Ovary (tissue), 9 donors: ENCODE measurements around the gene SORL1. TPM values are rescaled to one million over a fixed set of nuclear protein-coding genes. Genes with fewer than 3 reads are reported as not detected.

Experiments used
- DNase-seq, 5 donors: peaks; one replicate each; pipeline ENCODE4 v3.0.0-alpha.2; 2019 to 2020
- H3K27ac ChIP-seq, 2 donors: fragments of 200-600 bp; one replicate each; pipeline versions ENCODE4 v1.5.1 to v1.8.0; 2019 to 2022
- H3K27me3 ChIP-seq: fragments of 200-600 bp; one replicate; pipeline ENCODE4 v1.8.0; 2022
- H3K36me3 ChIP-seq: fragments of 200-600 bp; sonication (generic); one replicate; pipeline ENCODE4 v1.5.1; 2019
- H3K4me1 ChIP-seq: one replicate; pipeline ENCODE4 v1.8.1; 2013; ENCODE audit warnings: mild to moderate bottlenecking, moderate library complexity; ENCODE audit not compliant: insufficient read depth
- H3K4me3 ChIP-seq: fragments of 200-600 bp; sonication (generic); one replicate; pipeline ENCODE4 v1.5.1; 2017
- H3K9me3 ChIP-seq, 2 donors: fragments of 200-600 bp in 1 of 2; sonication (generic) in 1 of 2; one replicate each; pipeline versions ENCODE4 v1.5.1 to v1.8.1; 2013 to 2019; ENCODE audit warnings: mild to moderate bottlenecking in 1 of 2, moderate library complexity in 1 of 2
- CTCF ChIP-seq, 3 donors: fragments of 450-650 bp in 2 of 3; fragments of 200-600 bp in 1 of 3; IDR thresholded peaks; one replicate each; pipeline versions ENCODE4 v1.5.1 to v1.8.0; 2016 to 2022; ENCODE audit warnings: antibody characterized with exemption in 3 of 3, mild to moderate bottlenecking in 1 of 3
- EP300 ChIP-seq: sonication (generic); formaldehyde crosslinking; IDR thresholded peaks from one replicate; pipeline ENCODE4 v1.6.1; 2017; ENCODE audit warnings: antibody characterized with exemption
- POLR2A ChIP-seq: fragments of 450-650 bp; IDR thresholded peaks from one replicate; pipeline ENCODE4 v1.6.1; 2017; ENCODE audit warnings: antibody characterized with exemption, mild to moderate bottlenecking, moderate library complexity
- WGBS, 3 donors: extraction: QIAGEN DNeasy Blood & Tissue Kit in 1 of 3; methylation state at CpG; one replicate each; pipeline versions ENCODE4 v1.1.5 to v1.1.7; 2013 to 2017; 5-methylcytosine and 5-hydroxymethylcytosine counted together
- intact Hi-C, 4 donors: fragments of 100-400 bp; cut with DNase I; formaldehyde crosslinking; loops; one replicate each; pipeline versions ENCODE4 v1.11.0 to v1.15.1; 2022 to 2023
- polyA plus RNA-seq, 2 donors: library from polyadenylated mRNA; stranded (reverse); fragments of 200-250 nt in 1 of 2; fragments of 350-450 nt in 1 of 2; fragmentation: Illumina TruSeq in 1 of 2; extraction: RNeasy Lipid Tissue Mini Kit (QIAGEN cat#74804) in 1 of 2; gene quantifications; one replicate each; pipeline ENCODE4 v1.2.3, GENCODE V29; 2013 to 2014
- total RNA-seq, 7 donors: library from RNA; depleted of rRNA in 2 of 7; stranded (reverse); fragments of >200 nt in 2 of 7; fragmentation: NEBNext Ultra II Directional in 3 of 7; extraction: Animal tissue kit (Norgen Biotek cat#: 25700) in 3 of 7; gene quantifications; one replicate each; pipeline versions ENCODE4 v1.1.0 to v1.2.4, GENCODE V29; 2016 to 2023
- donor health status: DM: no; HTN: no; CAD: no; lungs with moderate emphysema.
- donor health status: DM: no; HTN: no; CAD: no.
- donor health status: Bipolar disorder and iron deficiency.
- donor health status: DM: yes; HTN: yes; CAD: no.
- donor health status: DM: no; HTN: no; CAD: no.
- donor health status: DM: yes; HTN: yes; CAD: no.

The SORL1 gene
- total and polyA plus RNA-seq, 9 donors = 2.9 to 64.5 (median 23.4) TPM

DNA sequence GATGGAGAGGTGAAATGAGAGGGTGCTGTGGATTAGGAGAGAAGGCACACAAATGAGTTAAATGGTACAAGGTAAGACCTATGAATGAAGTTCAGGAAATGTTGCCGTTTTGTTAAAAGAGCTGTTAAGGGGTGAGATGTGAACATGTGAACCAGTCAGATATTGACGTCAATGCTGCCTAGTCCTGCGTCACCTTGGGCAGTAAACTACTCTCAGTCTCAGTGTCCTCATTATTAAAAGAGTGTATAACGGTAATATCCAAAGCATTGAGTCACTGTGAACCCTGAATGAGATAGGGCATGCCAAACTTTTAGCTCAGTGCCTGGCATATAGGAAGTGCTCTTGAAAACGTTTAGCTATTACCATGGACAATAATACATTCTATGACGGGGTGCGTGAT is 33.1 kb downstream of the SORL1 start:
- peaks cover 4% of the 10 kb centered on the region for H3K4me1 ChIP-seq
- no peak overlapping the region for H3K4me3 ChIP-seq
- H3K27me3 ChIP-seq = no peaks in the 10 kb centered on the region
- WGBS, 3 donors = 86 to 87% (median 86%) methylated on average over 7 of the region's 7 CpGs
- intact Hi-C loops = no loop called here
- no peak overlapping the region for H3K27ac ChIP-seq
- no peaks in the 10 kb centered on the region for H3K9me3 ChIP-seq
- TF ChIP-seq CTCF (IDR thresholded peaks at IDR 0.05) (no peak), POLR2A (no peak), EP300 (no peak)
- no peaks in the 10 kb centered on the region for H3K36me3 ChIP-seq
- DNase-seq = no peak

DNA sequence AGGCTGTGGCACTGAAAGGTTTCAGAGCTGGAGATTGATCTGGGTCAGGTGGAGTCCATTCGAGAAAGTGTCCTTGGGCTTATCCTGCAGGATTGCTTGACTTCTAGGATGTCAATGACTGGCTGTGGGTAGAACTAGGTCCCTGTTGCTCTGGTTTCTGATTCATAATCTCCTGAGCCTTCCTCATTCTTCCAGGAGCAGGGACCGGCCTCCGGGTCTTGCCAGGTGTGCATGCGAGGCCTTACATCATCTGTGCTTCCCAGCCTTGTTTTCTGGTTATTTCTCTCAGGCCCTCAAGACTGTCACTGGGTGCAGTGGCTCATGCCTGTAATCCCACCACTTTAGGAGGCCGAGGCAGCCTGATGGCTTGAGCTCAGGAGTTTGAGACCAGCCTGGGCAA is 33.9 kb downstream of the SORL1 start:
- no peak for TF ChIP-seq EP300
- TF ChIP-seq CTCF (IDR thresholded peaks at IDR 0.05) = no peak
- TF ChIP-seq POLR2A = no peak
- WGBS, 3 donors = 93 to 95% (median 94%) methylated on average over 5 of the region's 5 CpGs
- no peaks in the 10 kb centered on the region for H3K36me3 ChIP-seq
- peaks cover 4% of the 10 kb centered on the region for H3K4me1 ChIP-seq
- no peaks in the 10 kb centered on the region for H3K9me3 ChIP-seq
- H3K27ac ChIP-seq = no peak overlapping the region
- H3K4me3 ChIP-seq = no peak overlapping the region
- no peaks in the 10 kb centered on the region for H3K27me3 ChIP-seq
- no peak for DNase-seq
- intact Hi-C loops = no loop called here

GRCh38 chr11:121487191-121487590 is 35.1 kb downstream of the SORL1 start:
- WGBS, 3 donors = 75 to 80% (median 78%) methylated on average over 6 of the region's 6 CpGs
- no peak overlapping the region for H3K4me3 ChIP-seq
- H3K4me1 ChIP-seq = peaks cover 4% of the 10 kb centered on the region
- no peaks in the 10 kb centered on the region for H3K36me3 ChIP-seq
- intact Hi-C loops = no loop called here
- DNase-seq = no peak
- TF ChIP-seq CTCF (IDR thresholded peaks at IDR 0.05) = no peak
- no peak for TF ChIP-seq EP300
- TF ChIP-seq POLR2A = no peak
- no peak overlapping the region for H3K27ac ChIP-seq
- no peaks in the 10 kb centered on the region for H3K9me3 ChIP-seq
- no peaks in the 10 kb centered on the region for H3K27me3 ChIP-seq

DNA sequence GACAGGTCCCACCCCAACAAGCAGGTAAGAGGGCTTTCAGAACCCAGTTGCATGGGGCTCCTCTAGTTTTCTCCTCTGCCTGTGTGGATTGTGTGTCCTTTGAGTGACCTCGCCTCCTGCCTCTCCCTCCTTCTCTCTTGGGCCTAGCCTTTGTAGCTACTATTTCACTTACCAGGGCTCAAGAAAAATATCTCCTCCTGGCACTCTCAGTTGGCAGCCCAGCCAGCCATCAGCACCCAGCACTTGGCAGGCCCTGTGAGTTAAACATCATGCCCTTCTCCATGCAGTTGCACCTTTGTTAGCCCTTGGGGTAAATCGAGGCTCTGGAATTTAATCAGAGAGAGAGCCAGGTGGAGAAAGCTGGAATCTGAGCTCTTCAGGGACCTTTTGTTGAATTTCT is 36.1 kb downstream of the SORL1 start:
- H3K27me3 ChIP-seq = no peaks in the 10 kb centered on the region
- WGBS, 3 donors = 47 to 55% (median 52%) methylated on average over 2 of the region's 2 CpGs
- H3K4me1 ChIP-seq = peaks cover 4% of the 10 kb centered on the region
- no peaks in the 10 kb centered on the region for H3K9me3 ChIP-seq
- no peak overlapping the region for H3K4me3 ChIP-seq
- DNase-seq = no peak
- intact Hi-C loops = no loop called here
- TF ChIP-seq EP300 = no peak
- no peak for TF ChIP-seq CTCF (IDR thresholded peaks at IDR 0.05)
- TF ChIP-seq POLR2A = no peak
- H3K27ac ChIP-seq = peak overlapping the region in 1 of 2 donors; percentile 29
- no peaks in the 10 kb centered on the region for H3K36me3 ChIP-seq

DNA sequence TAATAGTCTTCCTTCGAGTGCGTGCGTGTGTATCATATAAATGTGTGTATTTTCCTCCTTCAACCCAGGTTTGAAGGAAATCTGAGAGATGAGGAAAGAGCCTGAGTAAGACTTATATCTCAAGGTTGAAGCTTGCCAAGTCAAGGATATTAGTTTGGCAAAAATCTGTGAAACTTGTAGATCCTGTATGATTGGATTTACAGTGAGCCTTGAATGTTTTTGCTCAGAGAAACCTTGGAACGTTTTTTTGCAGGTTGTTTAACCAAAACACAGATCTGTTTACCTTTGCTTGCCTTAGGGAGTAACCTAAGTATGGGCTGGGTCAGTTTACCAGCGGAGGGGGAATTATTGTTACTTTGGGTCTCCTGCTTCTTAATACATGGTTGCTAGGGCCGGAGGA is 36.5 kb downstream of the SORL1 start:
- no peaks in the 10 kb centered on the region for H3K27me3 ChIP-seq
- H3K27ac ChIP-seq = no peak overlapping the region
- no peaks in the 10 kb centered on the region for H3K36me3 ChIP-seq
- no peak overlapping the region for H3K4me3 ChIP-seq
- TF ChIP-seq EP300 (no peak), CTCF (IDR thresholded peaks at IDR 0.05) (no peak), POLR2A (no peak)
- 41 to 60% (median 44%) methylated on average over 6 of the region's 6 CpGs for WGBS, 3 donors
- H3K4me1 ChIP-seq = peaks cover 4% of the 10 kb centered on the region
- intact Hi-C loops = no loop called here
- DNase-seq = no peak
- H3K9me3 ChIP-seq = no peaks in the 10 kb centered on the region
